Suprapubic skin (tissue), 4 donors: ENCODE results near the gene FBH1.

Source experiments
- EP300 ChIP-seq: sonication (generic); formaldehyde crosslinking; IDR thresholded peaks from one replicate; pipeline ENCODE4 v1.6.1; 2017; ENCODE audit warnings: antibody characterized with exemption
- POLR2A ChIP-seq, 2 donors: fragments of 450-650 bp; IDR thresholded peaks; one replicate each; pipeline ENCODE4 v1.6.1; 2017; ENCODE audit warnings: antibody characterized with exemption in 2 of 2, mild to moderate bottlenecking in 2 of 2, moderate library complexity in 2 of 2
- POLR2AphosphoS5 ChIP-seq, 3 donors: sonication (generic); formaldehyde crosslinking; IDR thresholded peaks; one replicate each; pipeline ENCODE4 v1.6.1; 2017; ENCODE audit warnings: antibody characterized with exemption in 3 of 3
- TF ChIP-seq, protein P1 (sequence below), 2 donors: fragments of 200-600 bp in 1 of 2; fragments of 450-650 bp in 1 of 2; sonication (generic) in 1 of 2; IDR thresholded peaks; one replicate each; pipeline ENCODE4 v1.5.1; 2016 to 2019; ENCODE audit warnings: antibody characterized with exemption in 2 of 2, mild to moderate bottlenecking in 1 of 2, moderate library complexity in 1 of 2

DNA sequence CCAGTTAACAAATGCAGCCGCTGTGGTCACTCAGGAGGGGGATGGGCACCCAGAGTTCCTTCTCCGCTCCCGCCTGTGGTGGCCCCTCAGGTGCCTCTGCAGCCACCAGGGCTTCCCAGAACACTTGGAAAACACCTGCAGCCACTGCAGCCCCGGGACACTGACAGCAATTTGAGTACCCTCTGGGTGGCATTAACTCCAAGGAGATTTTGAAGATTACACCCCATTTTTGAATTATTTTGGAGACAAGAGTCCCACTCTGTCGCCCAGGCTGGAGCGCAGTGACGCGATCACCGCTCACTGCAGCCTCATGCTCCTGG is 55.1 kb downstream of the FBH1 start:
- TF ChIP-seq POLR2AphosphoS5 (IDR thresholded peaks at IDR 0.05) = no peak
- TF ChIP-seq, protein P1, sequence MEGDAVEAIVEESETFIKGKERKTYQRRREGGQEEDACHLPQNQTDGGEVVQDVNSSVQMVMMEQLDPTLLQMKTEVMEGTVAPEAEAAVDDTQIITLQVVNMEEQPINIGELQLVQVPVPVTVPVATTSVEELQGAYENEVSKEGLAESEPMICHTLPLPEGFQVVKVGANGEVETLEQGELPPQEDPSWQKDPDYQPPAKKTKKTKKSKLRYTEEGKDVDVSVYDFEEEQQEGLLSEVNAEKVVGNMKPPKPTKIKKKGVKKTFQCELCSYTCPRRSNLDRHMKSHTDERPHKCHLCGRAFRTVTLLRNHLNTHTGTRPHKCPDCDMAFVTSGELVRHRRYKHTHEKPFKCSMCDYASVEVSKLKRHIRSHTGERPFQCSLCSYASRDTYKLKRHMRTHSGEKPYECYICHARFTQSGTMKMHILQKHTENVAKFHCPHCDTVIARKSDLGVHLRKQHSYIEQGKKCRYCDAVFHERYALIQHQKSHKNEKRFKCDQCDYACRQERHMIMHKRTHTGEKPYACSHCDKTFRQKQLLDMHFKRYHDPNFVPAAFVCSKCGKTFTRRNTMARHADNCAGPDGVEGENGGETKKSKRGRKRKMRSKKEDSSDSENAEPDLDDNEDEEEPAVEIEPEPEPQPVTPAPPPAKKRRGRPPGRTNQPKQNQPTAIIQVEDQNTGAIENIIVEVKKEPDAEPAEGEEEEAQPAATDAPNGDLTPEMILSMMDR (IDR thresholded peaks at IDR 0.05) = no peak
- no peak for TF ChIP-seq POLR2A (IDR thresholded peaks at IDR 0.05)
- TF ChIP-seq EP300 = no peak
